Measurements from ENCODE around the gene NEK7. TPM values are rescaled to one million over a fixed set of nuclear protein-coding genes. Genes with fewer than 3 reads are reported as not detected.

Gene NEK7
- total RNA-seq, 1 donor from 2014 or later, result 98.1 TPM

DNA sequence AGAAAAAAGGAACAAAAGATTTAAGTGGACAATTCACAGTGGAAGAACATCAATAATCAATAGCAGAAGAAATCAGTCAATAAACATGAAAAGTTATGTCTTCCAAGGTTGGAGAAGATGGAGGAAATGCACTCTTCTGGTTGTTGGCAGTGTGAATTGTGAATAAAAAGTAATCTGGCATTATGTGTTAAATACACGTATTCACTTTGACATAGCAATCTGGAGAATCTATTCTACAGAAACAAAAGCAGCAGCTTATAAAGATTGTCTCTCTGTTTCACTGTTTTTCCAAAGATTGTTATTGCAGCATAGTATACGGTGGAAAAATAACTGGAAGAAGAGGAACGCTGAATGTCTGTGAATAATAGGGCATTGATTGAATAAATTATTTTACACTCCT lies 169.4 kb downstream of the NEK7 start:
- no peaks in the 10 kb centered on the region for H3K36me3 ChIP-seq
- H3K4me3 ChIP-seq, result no peak overlapping the region
- intact Hi-C loops (cut with DNase I), result no loop called here
- H3K9me3 ChIP-seq, result no peaks in the 10 kb centered on the region
- no peak for TF ChIP-seq CTCF (IDR thresholded peaks at IDR 0.05)
- H3K27me3 ChIP-seq (ENCODE audit: low read depth), result no peaks in the 10 kb centered on the region
- H3K27ac ChIP-seq, result no peak overlapping the region
- no peak for DNase-seq
- ATAC-seq, result no peak
- H3K4me1 ChIP-seq, result no peaks in the 10 kb centered on the region

DNA sequence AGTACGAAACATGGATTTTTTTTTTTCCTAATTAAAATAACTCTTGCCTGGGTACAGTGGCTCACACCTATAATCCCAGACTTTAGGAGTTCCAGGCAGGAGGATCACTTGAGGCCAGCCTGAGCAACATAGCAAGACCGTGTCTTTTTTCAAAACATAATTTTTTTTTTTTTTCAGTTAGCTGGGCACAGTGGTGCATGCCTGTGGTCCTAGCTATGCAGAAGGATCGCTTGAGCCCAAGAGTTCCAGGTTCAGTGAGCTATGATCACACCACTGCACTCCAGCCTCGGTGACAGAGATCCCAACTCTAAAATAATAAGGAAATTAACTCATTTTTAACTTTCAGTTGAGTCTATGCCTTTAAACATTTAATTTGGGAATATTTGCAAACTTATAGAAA lies 170.1 kb downstream of the NEK7 start:
- Histone ChIP-seq H3K4me1 (no peaks in the 10 kb centered on the region), H3K27me3 (ENCODE audit: low read depth) (no peaks in the 10 kb centered on the region), H3K27ac (no peak overlapping the region), H3K9me3 (no peaks in the 10 kb centered on the region), H3K4me3 (no peak overlapping the region), H3K36me3 (no peaks in the 10 kb centered on the region)
- ATAC-seq (no peak), DNase-seq (no peak)
- intact Hi-C loops (cut with DNase I), result no loop called here
- TF ChIP-seq CTCF (IDR thresholded peaks at IDR 0.05), result no peak

GRCh38 chr1:198328458-198329032 lies 171.7 kb downstream of the NEK7 start:
- no peak overlapping the region for H3K27ac ChIP-seq
- H3K36me3 ChIP-seq, result no peaks in the 10 kb centered on the region
- no peak overlapping the region for H3K4me3 ChIP-seq
- TF ChIP-seq CTCF (IDR thresholded peaks at IDR 0.05), result no peak
- ATAC-seq (no peak), DNase-seq (no peak)
- no peaks in the 10 kb centered on the region for H3K9me3 ChIP-seq
- H3K27me3 ChIP-seq (ENCODE audit: low read depth), result no peaks in the 10 kb centered on the region
- intact Hi-C loops (cut with DNase I), result no loop called here
- no peaks in the 10 kb centered on the region for H3K4me1 ChIP-seq

DNA sequence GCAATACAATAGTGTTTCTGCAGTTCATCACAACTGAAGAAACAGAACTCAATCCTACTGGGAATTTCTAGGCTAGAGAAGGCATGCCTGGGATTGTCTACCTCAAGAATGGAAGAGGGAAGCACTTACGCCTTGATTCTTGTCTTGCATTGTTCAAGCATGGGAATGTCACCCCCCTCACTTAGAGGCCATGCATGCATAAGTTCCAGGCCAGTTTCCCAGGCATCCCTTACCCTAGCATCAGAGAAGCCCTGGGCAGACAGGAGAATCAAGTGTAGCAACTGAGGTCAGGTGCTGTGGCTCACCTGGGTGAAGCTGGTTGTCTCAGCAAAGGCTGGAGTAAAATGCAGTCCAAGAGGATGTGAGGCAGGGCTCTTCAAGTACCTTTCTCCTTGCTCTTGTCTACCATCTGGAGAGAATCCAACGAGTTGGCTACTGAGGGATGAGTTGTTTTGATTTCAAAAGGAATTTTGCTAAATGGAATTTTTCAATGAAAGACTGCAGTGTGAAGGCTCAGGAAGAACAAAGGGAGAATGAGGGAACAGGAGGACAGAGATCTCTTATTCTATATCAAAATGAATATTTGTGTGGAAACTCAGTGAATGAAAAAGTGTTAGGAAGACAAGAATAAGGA lies 174.3 kb downstream of the NEK7 start:
- intact Hi-C loops (cut with DNase I), result no loop called here

DNA sequence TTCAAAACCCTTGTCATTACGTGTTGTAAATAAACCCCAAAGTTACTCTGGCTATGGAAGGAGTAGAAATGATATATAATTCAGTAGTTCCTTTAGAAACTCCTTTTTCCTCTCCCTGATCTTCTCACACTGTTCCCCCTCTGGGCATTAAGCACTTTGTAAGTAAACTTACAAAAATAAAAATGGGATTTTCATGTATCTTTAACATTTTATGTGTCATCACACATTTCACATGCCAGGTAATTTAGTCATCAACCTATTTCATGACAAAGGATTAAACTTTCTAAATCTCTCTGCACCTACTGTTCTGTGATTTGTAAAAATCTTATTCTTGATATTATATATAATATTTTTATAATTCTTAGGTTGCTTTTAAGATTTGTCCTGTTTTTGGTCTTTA lies 176.9 kb downstream of the NEK7 start:
- Histone ChIP-seq H3K27ac (no peak overlapping the region), H3K4me3 (no peak overlapping the region), H3K27me3 (ENCODE audit: low read depth) (no peaks in the 10 kb centered on the region), H3K4me1 (no peaks in the 10 kb centered on the region), H3K9me3 (no peaks in the 10 kb centered on the region), H3K36me3 (no peaks in the 10 kb centered on the region)
- DNase-seq (no peak), ATAC-seq (no peak)
- TF ChIP-seq CTCF (IDR thresholded peaks at IDR 0.05), result no peak
- intact Hi-C loops (cut with DNase I), result no loop called here

More for the DNA sequence above, 174.3 kb downstream of the NEK7 start:
- no peaks in the 10 kb centered on the region for H3K4me1 ChIP-seq
- H3K9me3 ChIP-seq, result no peaks in the 10 kb centered on the region
- H3K27me3 ChIP-seq (ENCODE audit: low read depth), result no peaks in the 10 kb centered on the region
- no peak for DNase-seq
- no peak for ATAC-seq
- H3K36me3 ChIP-seq, result no peaks in the 10 kb centered on the region
- no peak overlapping the region for H3K4me3 ChIP-seq
- TF ChIP-seq CTCF (IDR thresholded peaks at IDR 0.05), result no peak
- no peak overlapping the region for H3K27ac ChIP-seq

Data from lower lobe of right lung (tissue), 2 donors.